H9 (cell line): ENCODE results near the gene SLC4A2. TPM values are rescaled to one million over a fixed set of nuclear protein-coding genes. Genes with fewer than 3 reads are reported as not detected.

Experiments used
- DNase-seq: peaks from one replicate; pipeline ENCODE4 v3.0.0-alpha.2; 2017
- H2AFZ ChIP-seq: one replicate; pipeline ENCODE4 v1.6.1; 2013; ENCODE audit warnings: mild to moderate bottlenecking, low read length, control low read depth, moderate library complexity
- H2AK5ac ChIP-seq: 2 replicates; pipeline ENCODE4 v1.6.1; 2013; ENCODE audit warnings: low read length, control low read depth, mixed read lengths; ENCODE audit not compliant: insufficient read length
- H2BK120ac ChIP-seq: one replicate; pipeline ENCODE4 v1.6.1; 2013; ENCODE audit warnings: low read depth, mild to moderate bottlenecking, low read length, control low read depth, inconsistent platforms; ENCODE audit not compliant: poor library complexity, severe bottlenecking
- H2BK12ac ChIP-seq: 2 replicates; pipeline ENCODE4 v1.6.1; 2013; ENCODE audit warnings: low read length, control low read depth, mixed read lengths, low read depth; ENCODE audit not compliant: insufficient read length
- H2BK15ac ChIP-seq: 2 replicates; pipeline ENCODE4 v1.6.1; 2013; ENCODE audit warnings: low read depth, low read length, control low read depth
- H2BK20ac ChIP-seq: one replicate; pipeline ENCODE4 v1.6.1; 2013; ENCODE audit warnings: low read depth, mild to moderate bottlenecking, low read length, control low read depth, inconsistent platforms; ENCODE audit not compliant: poor library complexity, severe bottlenecking
- H2BK5ac ChIP-seq: 2 replicates; pipeline ENCODE4 v1.6.1; 2013; ENCODE audit warnings: low read length, control low read depth, mixed read lengths; ENCODE audit not compliant: insufficient read length
- H3K14ac ChIP-seq: 2 replicates; pipeline ENCODE4 v1.6.1; 2013; ENCODE audit warnings: low read length, control low read depth; ENCODE audit not compliant: insufficient read depth
- H3K18ac ChIP-seq: 2 replicates; pipeline ENCODE4 v1.6.1; 2013; ENCODE audit warnings: low read depth, mild to moderate bottlenecking, mixed read lengths, low read length, control low read depth; ENCODE audit not compliant: insufficient read length
- H3K23ac ChIP-seq: 2 replicates; pipeline ENCODE4 v1.6.1; 2013; ENCODE audit warnings: low read length, control low read depth, mixed read lengths, low read depth; ENCODE audit not compliant: insufficient read length
- H3K23me2 ChIP-seq: 2 replicates; pipeline ENCODE4 v1.6.1; 2013; ENCODE audit warnings: low read depth, mild to moderate bottlenecking, mixed read lengths, low read length, control low read depth; ENCODE audit not compliant: insufficient read length, poor library complexity, severe bottlenecking
- H3K27ac ChIP-seq: 2 replicates; pipeline ENCODE4 v1.5.1; 2013; ENCODE audit warnings: low read length, control low read depth, mixed read lengths, low read depth; ENCODE audit not compliant: insufficient read length
- H3K27me3 ChIP-seq: 2 replicates; pipeline ENCODE4 v1.6.1; 2013; ENCODE audit warnings: low read length, control low read depth, inconsistent platforms; ENCODE audit not compliant: insufficient read depth
- H3K4ac ChIP-seq: 2 replicates; pipeline ENCODE4 v1.6.1; 2013; ENCODE audit warnings: low read depth, mild to moderate bottlenecking, control low read depth, inconsistent platforms, low read length, moderate library complexity
- H3K4me1 ChIP-seq: 2 replicates; pipeline ENCODE4 v1.6.1; 2013; ENCODE audit warnings: low read length, control low read depth, inconsistent platforms; ENCODE audit not compliant: insufficient read depth
- H3K4me2 ChIP-seq: 2 replicates; pipeline ENCODE4 v1.6.1; 2013; ENCODE audit warnings: low read length, control low read depth, mixed read lengths; ENCODE audit not compliant: insufficient read length, insufficient read depth
- H3K56ac ChIP-seq: 2 replicates; pipeline ENCODE4 v1.6.1; 2013; ENCODE audit warnings: low read depth, mild to moderate bottlenecking, mixed read lengths, low read length, control low read depth; ENCODE audit not compliant: insufficient read length
- H3K79me1 ChIP-seq: 2 replicates; pipeline ENCODE4 v1.6.1; 2013; ENCODE audit warnings: low read depth, mild to moderate bottlenecking, moderate library complexity, low read length, control low read depth, inconsistent platforms; ENCODE audit not compliant: insufficient read depth, poor library complexity, severe bottlenecking
- H3K79me2 ChIP-seq: 2 replicates; pipeline ENCODE4 v1.6.1; 2013; ENCODE audit warnings: low read length, control low read depth, inconsistent platforms; ENCODE audit not compliant: insufficient read depth
- H3K9ac ChIP-seq: 2 replicates; pipeline ENCODE4 v1.6.1; 2013; ENCODE audit warnings: low read length, control low read depth, mixed read lengths; ENCODE audit not compliant: insufficient read length; ENCODE audit errors: extremely low read depth
- H3K9me3 ChIP-seq: one replicate; pipeline ENCODE4 v1.6.1; 2013; ENCODE audit warnings: low read depth, low read length, inconsistent platforms; ENCODE audit not compliant: control insufficient read depth
- H3T11ph ChIP-seq: one replicate; pipeline ENCODE4 v1.6.1; 2013; ENCODE audit warnings: mild to moderate bottlenecking, low read length, control low read depth, inconsistent platforms
- H4K20me1 ChIP-seq: one replicate; pipeline ENCODE4 v1.6.1; 2013; ENCODE audit not compliant: control insufficient read depth, insufficient read length, insufficient read depth
- H4K5ac ChIP-seq: 2 replicates; pipeline ENCODE4 v1.6.1; 2013; ENCODE audit warnings: low read depth, mild to moderate bottlenecking, mixed read lengths, low read length, control low read depth; ENCODE audit not compliant: insufficient read length
- H4K8ac ChIP-seq: replicated peaks from 2 replicates; pipeline ENCODE4 v1.6.1; 2013; ENCODE audit warnings: low read length, control low read depth, mixed read lengths, low read depth; ENCODE audit not compliant: insufficient read length
- H4K91ac ChIP-seq: 2 replicates; pipeline ENCODE4 v1.6.1; 2013; ENCODE audit warnings: low read depth, mild to moderate bottlenecking, moderate library complexity, mixed read lengths, low read length, control low read depth; ENCODE audit not compliant: insufficient read length
- H3K27ac Mint-ChIP-seq, 3 experiments: 2 replicates in 2 of 3; 3 replicates in 1 of 3; pipeline ENCODE4 v1.8.0; 2020 to 2021; ENCODE audit warnings: mixed read lengths in 3 of 3, mild to moderate bottlenecking in 1 of 3, moderate library complexity in 1 of 3
- H3K27me3 Mint-ChIP-seq: 2 replicates; pipeline ENCODE4 v1.8.0; 2021; ENCODE audit warnings: low read depth, mild to moderate bottlenecking, moderate library complexity, mixed read lengths
- H3K36me3 Mint-ChIP-seq, 3 experiments: 2 replicates in 2 of 3; 3 replicates in 1 of 3; pipeline ENCODE4 v1.8.0; 2020 to 2021; ENCODE audit warnings: low read depth in 3 of 3, mixed read lengths in 3 of 3; ENCODE audit not compliant: insufficient read depth in 1 of 3
- H3K4me1 Mint-ChIP-seq, 2 experiments: 2 replicates each; pipeline ENCODE4 v1.8.0; 2020; ENCODE audit warnings: mixed read lengths in 2 of 2
- H3K4me3 Mint-ChIP-seq, 2 experiments: 2 replicates in 1 of 2; 3 replicates in 1 of 2; pipeline ENCODE4 v1.8.0; 2020 to 2021; ENCODE audit warnings: mild to moderate bottlenecking in 2 of 2, mixed read lengths in 2 of 2, moderate library complexity in 1 of 2
- H3K9me3 Mint-ChIP-seq, 2 experiments: 2 replicates in 1 of 2; 3 replicates in 1 of 2; pipeline ENCODE4 v1.8.0; 2020; ENCODE audit warnings: mild to moderate bottlenecking in 2 of 2, mixed read lengths in 2 of 2, moderate library complexity in 1 of 2
- WGBS: extraction: QIAGEN DNeasy Blood & Tissue Kit; methylation state at CpG from one replicate; pipeline ENCODE4 v1.1.7; 2013; ENCODE audit warnings: missing lambda C conversion rate, low lambda C conversion rate, mixed read lengths; ENCODE audit not compliant: insufficient read length; ENCODE audit errors: extremely low coverage; 5-methylcytosine and 5-hydroxymethylcytosine counted together
- total RNA-seq: library from RNA; stranded (reverse); gene quantifications from 2 replicates; pipeline ENCODE4 v1.2.1, GENCODE V29; 2021
- TF ChIP-seq, protein P1 (sequence below): fragments of 200-600 bp; sonication (generic); conservative IDR thresholded peaks from 3 replicates; pipeline ENCODE4 v1.8.0; 2021; ENCODE audit warnings: antibody characterized with exemption, mild to moderate bottlenecking

SLC4A2 gene
- total RNA-seq, 1 experiment from 2014 or later = 136 TPM

- H2BK12ac ChIP-seq = no peak overlapping the region
- H3K79me2 ChIP-seq = no peaks in the 10 kb centered on the region
- no peak overlapping the region for H3K18ac ChIP-seq
- H4K5ac ChIP-seq = no peak overlapping the region
- TF ChIP-seq, protein P1, sequence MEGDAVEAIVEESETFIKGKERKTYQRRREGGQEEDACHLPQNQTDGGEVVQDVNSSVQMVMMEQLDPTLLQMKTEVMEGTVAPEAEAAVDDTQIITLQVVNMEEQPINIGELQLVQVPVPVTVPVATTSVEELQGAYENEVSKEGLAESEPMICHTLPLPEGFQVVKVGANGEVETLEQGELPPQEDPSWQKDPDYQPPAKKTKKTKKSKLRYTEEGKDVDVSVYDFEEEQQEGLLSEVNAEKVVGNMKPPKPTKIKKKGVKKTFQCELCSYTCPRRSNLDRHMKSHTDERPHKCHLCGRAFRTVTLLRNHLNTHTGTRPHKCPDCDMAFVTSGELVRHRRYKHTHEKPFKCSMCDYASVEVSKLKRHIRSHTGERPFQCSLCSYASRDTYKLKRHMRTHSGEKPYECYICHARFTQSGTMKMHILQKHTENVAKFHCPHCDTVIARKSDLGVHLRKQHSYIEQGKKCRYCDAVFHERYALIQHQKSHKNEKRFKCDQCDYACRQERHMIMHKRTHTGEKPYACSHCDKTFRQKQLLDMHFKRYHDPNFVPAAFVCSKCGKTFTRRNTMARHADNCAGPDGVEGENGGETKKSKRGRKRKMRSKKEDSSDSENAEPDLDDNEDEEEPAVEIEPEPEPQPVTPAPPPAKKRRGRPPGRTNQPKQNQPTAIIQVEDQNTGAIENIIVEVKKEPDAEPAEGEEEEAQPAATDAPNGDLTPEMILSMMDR = no peak
- Mint-ChIP-seq H3K4me3 (no peak overlapping the region), H3K9me3 (peaks cover 0 to 9% of the 10 kb centered on the region in 2 experiments; a peak in 2 of 5 replicates), H3K4me1 (peaks cover 28 to 55% of the 10 kb centered on the region in 2 experiments), H3K27ac (no peak overlapping the region), H3K27me3 (peaks cover 82% of the 10 kb centered on the region), H3K36me3 (peaks cover 2 to 6% (median 6%) of the 10 kb centered on the region in 3 experiments; a peak in 6 of 7 replicates)
- H2BK120ac ChIP-seq = no peak overlapping the region
- H3K27ac ChIP-seq = no peak overlapping the region
- no peaks in the 10 kb centered on the region for H3K9me3 ChIP-seq
- no peak overlapping the region for H3T11ph ChIP-seq
- no peak overlapping the region for H2BK20ac ChIP-seq
- no peak overlapping the region for H3K14ac ChIP-seq
- no peak overlapping the region for H2BK15ac ChIP-seq
- no peak overlapping the region for H3K4ac ChIP-seq
- no peak overlapping the region for H3K4me2 ChIP-seq
- H3K4me1 ChIP-seq = peaks cover 6% of the 10 kb centered on the region; the same call in 1 of the 2 replicates
- no peak overlapping the region for H4K91ac ChIP-seq
- DNase-seq = no peak
- H2BK5ac ChIP-seq = no peak overlapping the region
- no peak overlapping the region for H2AK5ac ChIP-seq
- no peaks in the 10 kb centered on the region for H3K79me1 ChIP-seq
- no peak overlapping the region for H3K23ac ChIP-seq
- H3K9ac ChIP-seq = no peak overlapping the region
- H3K56ac ChIP-seq = no peak overlapping the region
- H2AFZ ChIP-seq = no peak overlapping the region
- peaks cover 7% of the 10 kb centered on the region for H3K23me2 ChIP-seq
- H4K8ac ChIP-seq = no peak overlapping the region
- no peaks in the 10 kb centered on the region for H4K20me1 ChIP-seq
- peaks cover 6% of the 10 kb centered on the region; the same call in 1 of the 2 replicates for H3K27me3 ChIP-seq
- WGBS = no CpG with 5 or more reads among the region's 15 CpGs
Measured at GRCh38 chr7:151016942-151017341, 42.4 kb upstream of the SLC4A2 start.
